Parathyroid adenoma (tissue), 2 donors: Measurements from ENCODE around the gene ZNF296.

Experiments used
- H2AFZ ChIP-seq: fragments of 300-600 bp; sonication (generic); one replicate; pipeline ENCODE4 v1.7.0; 2017; ENCODE audit warnings: antibody characterized with exemption, mild to moderate bottlenecking
- H3K27ac ChIP-seq: fragments of 300-600 bp; sonication (generic); one replicate; pipeline ENCODE4 v1.7.0; 2017
- H3K27me3 ChIP-seq: fragments of 300-600 bp; sonication (generic); one replicate; pipeline ENCODE4 v1.7.0; 2017; ENCODE audit warnings: low read length; ENCODE audit not compliant: control insufficient read depth, insufficient read depth
- H3K36me3 ChIP-seq: fragments of 300-600 bp; sonication (generic); one replicate; pipeline ENCODE4 v1.7.0; 2017; ENCODE audit warnings: low read length; ENCODE audit not compliant: control insufficient read depth, insufficient read depth
- H3K4me1 ChIP-seq: fragments of 300-600 bp; sonication (generic); one replicate; pipeline ENCODE4 v1.7.0; 2017; ENCODE audit warnings: control low read depth
- H3K4me2 ChIP-seq: fragments of 300-600 bp; sonication (generic); one replicate; pipeline ENCODE4 v1.7.0; 2017; ENCODE audit warnings: low read length
- H3K4me3 ChIP-seq: fragments of 300-600 bp; sonication (generic); one replicate; pipeline ENCODE4 v1.7.0; 2017; ENCODE audit warnings: low read depth, low read length
- H3K79me2 ChIP-seq: fragments of 300-600 bp; sonication (generic); one replicate; pipeline ENCODE4 v1.7.0; 2017; ENCODE audit warnings: control low read depth
- H3K9ac ChIP-seq: fragments of 300-600 bp; sonication (generic); one replicate; pipeline ENCODE4 v1.7.0; 2017; ENCODE audit warnings: mild to moderate bottlenecking
- H3K9me3 ChIP-seq: fragments of 300-600 bp; sonication (generic); one replicate; pipeline ENCODE4 v1.7.0; 2017; ENCODE audit warnings: low read length; ENCODE audit not compliant: control insufficient read depth
- TF ChIP-seq, protein P1 (sequence below): fragments of 300-600 bp; sonication (generic); IDR thresholded peaks from one replicate; pipeline ENCODE4 v1.7.0; 2017; ENCODE audit warnings: antibody characterized with exemption, mild to moderate bottlenecking
- donor health status: primary hyperparathyroidism.

Gene ZNF296

DNA sequence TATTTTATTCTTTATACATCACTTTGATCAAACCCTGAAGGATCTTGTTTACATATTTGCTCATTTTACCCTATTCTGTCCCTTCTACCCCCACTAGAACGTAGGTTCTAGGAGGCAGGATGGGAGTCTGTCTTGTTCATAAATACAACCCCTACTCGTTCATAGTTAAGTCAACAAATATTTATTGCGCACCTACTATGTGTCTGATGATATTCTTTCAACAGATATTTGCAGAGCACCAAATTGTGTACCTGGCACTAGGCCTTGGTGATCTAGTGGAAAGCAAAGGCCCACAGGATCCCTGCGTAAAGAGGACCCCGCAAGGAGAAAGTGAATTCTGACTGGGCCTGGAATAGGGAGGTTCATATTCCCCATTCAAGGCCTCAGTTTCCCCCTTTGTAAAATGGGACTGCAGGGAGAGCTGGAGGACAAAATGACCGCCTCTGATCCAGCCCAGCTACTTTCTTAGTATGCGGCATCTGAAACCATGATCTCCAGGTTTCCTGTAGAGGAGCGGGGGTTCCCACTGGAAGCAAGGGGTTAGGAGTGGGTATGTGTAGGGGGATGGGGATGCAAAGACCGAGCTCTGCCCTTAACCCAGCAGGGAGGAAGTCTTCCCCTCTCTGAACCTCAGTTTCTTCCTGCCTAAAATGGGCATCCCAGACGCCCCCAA, 2.2 kb upstream of the ZNF296 start:
- Histone ChIP-seq H3K27me3 (no peaks in the 10 kb centered on the region), H3K4me2 (peak overlapping the region; percentile 82), H3K9me3 (no peaks in the 10 kb centered on the region), H3K4me1 (peaks cover 13% of the 10 kb centered on the region), H2AFZ (peak overlapping the region; percentile 99), H3K4me3 (peak overlapping the region; percentile 93), H3K36me3 (no peaks in the 10 kb centered on the region), H3K27ac (peak overlapping the region; percentile 63), H3K79me2 (peaks cover 23% of the 10 kb centered on the region), H3K9ac (no peak overlapping the region)
- TF ChIP-seq, protein P1, sequence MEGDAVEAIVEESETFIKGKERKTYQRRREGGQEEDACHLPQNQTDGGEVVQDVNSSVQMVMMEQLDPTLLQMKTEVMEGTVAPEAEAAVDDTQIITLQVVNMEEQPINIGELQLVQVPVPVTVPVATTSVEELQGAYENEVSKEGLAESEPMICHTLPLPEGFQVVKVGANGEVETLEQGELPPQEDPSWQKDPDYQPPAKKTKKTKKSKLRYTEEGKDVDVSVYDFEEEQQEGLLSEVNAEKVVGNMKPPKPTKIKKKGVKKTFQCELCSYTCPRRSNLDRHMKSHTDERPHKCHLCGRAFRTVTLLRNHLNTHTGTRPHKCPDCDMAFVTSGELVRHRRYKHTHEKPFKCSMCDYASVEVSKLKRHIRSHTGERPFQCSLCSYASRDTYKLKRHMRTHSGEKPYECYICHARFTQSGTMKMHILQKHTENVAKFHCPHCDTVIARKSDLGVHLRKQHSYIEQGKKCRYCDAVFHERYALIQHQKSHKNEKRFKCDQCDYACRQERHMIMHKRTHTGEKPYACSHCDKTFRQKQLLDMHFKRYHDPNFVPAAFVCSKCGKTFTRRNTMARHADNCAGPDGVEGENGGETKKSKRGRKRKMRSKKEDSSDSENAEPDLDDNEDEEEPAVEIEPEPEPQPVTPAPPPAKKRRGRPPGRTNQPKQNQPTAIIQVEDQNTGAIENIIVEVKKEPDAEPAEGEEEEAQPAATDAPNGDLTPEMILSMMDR, result no peak

DNA sequence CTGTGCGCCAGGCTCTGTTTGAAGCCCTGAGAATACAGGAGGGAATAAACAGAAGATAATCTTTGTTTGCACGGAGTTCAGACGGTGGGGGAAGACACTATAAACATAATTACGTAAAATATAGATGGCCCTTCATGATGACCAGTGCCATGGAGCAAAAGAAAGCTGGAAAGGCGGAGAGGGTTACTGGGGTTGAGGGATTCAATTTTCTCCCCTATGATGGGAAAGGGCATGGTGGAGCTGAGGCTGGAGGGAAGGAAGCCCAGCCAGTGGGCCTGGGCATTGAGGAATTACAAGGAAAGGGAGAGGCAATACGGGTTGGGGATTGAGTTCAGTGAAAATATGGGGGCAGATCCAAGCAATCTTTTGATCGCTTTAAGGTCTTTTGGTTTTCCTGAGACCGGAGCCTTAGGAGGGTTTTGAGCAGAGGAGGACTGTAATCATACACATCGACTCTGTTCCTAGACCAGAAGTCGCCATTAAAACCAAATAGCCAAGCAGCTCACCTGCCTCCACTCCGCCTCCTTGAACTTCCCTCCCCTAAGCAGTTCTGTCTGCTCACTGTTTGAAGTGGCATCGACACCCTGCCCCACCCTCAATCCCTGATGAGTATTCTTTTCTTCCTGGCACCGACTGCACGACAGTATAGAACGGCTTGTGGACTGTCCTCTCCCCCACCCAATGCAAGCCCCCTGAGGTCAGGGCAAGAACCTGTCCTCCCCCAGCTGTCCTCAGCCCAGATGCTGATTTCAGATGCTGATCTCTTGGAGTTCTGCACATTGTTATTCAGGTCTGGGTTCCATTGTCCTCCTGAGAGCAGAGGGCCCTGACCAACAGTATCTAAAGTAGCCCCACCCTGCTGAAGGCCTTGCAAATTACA, 813 bp upstream of the ZNF296 start:
- Histone ChIP-seq H3K4me2 (peak overlapping the region; percentile 88), H3K9ac (no peak overlapping the region), H2AFZ (peak overlapping the region; percentile 88), H3K27ac (peak overlapping the region; percentile 47), H3K4me1 (peaks cover 13% of the 10 kb centered on the region), H3K9me3 (no peaks in the 10 kb centered on the region), H3K79me2 (peaks cover 20% of the 10 kb centered on the region), H3K36me3 (no peaks in the 10 kb centered on the region), H3K4me3 (peak overlapping the region; percentile 57), H3K27me3 (no peaks in the 10 kb centered on the region)
- TF ChIP-seq, protein P1, result no peak

- TF ChIP-seq, protein P1, result no peak
- Histone ChIP-seq H3K27me3 (no peaks in the 10 kb centered on the region), H3K4me2 (peak overlapping the region; percentile 88), H3K9me3 (no peaks in the 10 kb centered on the region), H3K36me3 (no peaks in the 10 kb centered on the region), H3K9ac (no peak overlapping the region), H3K27ac (no peak overlapping the region), H3K4me3 (peak overlapping the region; percentile 57), H2AFZ (peak overlapping the region; percentile 88), H3K79me2 (peaks cover 14% of the 10 kb centered on the region), H3K4me1 (peaks cover 13% of the 10 kb centered on the region)
Measured at GRCh38 chr19:45075301-45076028, 813 bp downstream of the ZNF296 start.

DNA sequence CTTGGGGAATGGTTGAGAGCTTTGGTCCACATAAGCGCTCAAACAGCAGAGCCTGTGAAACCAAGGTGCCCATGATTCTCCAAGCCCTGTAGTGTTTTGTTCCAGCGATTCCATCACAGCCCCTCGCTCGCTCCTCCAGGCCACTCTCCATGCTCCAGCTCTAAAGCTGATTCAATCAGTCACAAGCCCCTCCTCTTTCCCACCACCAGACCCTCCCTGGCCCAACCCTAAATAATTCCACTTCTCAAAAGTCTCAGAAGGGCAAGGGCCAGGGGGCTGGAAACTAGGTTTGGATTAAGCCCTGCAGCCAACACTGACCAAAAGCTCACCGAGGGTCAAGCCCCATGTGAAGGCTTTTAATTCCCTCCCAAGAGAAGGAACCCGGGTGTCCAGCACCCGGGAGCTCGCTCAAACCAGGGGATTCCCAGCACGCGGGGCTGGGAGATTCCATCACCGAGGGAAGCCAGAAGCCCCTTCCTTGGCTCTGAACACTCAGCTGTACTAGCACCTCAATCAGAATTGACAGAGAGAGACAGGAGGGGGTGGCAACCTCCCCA, 1.5 kb downstream of the ZNF296 start:
- Histone ChIP-seq H3K36me3 (no peaks in the 10 kb centered on the region), H3K9ac (no peak overlapping the region), H3K4me2 (no peak overlapping the region), H3K27ac (no peak overlapping the region), H3K79me2 (peaks cover 7% of the 10 kb centered on the region), H2AFZ (no peak overlapping the region), H3K9me3 (no peaks in the 10 kb centered on the region), H3K4me3 (no peak overlapping the region), H3K27me3 (no peaks in the 10 kb centered on the region), H3K4me1 (peaks cover 7% of the 10 kb centered on the region)
- TF ChIP-seq, protein P1, result no peak
